Skin epidermis (tissue), 12 donors: Measurements from ENCODE around the gene SEC14L6.

Experiments
- H3K27ac ChIP-seq, 21 experiments: fragments of 200-600 bp; sonication (generic) in 11 of 21; one replicate each; pipeline ENCODE4 v1.5.0; 2020; ENCODE audit warnings: mild to moderate bottlenecking in 3 of 21, inconsistent platforms in 2 of 21, moderate library complexity in 2 of 21
- H3K4me3 ChIP-seq, 7 experiments: fragments of 200-600 bp; sonication (generic) in 2 of 7; one replicate each; pipeline ENCODE4 v1.5.0; 2020; ENCODE audit warnings: inconsistent platforms in 2 of 7, mild to moderate bottlenecking in 2 of 7, moderate library complexity in 1 of 7

Gene SEC14L6

DNA sequence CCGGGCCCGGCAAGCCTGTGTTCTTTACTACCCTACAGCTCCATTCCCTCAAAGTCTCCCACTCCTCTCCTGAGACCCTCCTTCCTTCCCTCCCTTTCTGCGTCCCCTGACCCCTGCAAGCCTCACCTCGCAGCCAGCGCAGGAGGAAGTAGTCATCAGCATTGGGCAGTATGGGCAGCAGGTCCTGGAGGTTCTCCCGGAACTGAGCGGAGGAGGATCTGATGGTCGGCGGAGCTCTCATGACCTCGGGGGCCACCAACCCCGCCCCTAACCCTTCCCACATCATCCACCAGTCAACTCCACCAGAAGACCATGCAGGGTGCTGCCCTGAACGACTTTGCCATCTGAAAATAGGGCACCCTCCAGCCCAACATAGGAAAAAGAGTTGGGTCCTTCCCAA lies 43.0 kb downstream of the SEC14L6 start:
- Histone ChIP-seq H3K4me3 (no peak overlapping the region), H3K27ac (no peak overlapping the region)

DNA sequence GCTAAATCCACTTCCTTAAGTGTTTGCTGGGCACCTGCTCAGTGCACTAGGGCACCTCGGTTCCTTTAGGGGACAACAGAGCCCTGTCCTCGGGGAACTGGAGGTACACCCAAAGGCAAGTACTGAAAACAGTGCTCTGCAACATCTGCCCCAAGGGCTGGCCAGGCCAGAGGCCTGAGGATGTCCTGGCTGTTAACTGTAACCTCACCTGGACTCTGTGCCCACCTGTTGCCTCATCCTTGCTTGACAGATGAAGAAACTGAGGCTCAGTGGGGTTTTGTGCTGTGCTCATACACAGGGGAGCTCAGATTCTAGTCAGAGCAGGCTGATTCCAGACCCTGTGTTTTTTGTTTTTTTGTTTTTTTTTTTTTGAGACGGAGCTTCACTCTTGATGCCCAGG lies 43.6 kb downstream of the SEC14L6 start:
- no peak overlapping the region for H3K27ac ChIP-seq
- no peak overlapping the region for H3K4me3 ChIP-seq

DNA sequence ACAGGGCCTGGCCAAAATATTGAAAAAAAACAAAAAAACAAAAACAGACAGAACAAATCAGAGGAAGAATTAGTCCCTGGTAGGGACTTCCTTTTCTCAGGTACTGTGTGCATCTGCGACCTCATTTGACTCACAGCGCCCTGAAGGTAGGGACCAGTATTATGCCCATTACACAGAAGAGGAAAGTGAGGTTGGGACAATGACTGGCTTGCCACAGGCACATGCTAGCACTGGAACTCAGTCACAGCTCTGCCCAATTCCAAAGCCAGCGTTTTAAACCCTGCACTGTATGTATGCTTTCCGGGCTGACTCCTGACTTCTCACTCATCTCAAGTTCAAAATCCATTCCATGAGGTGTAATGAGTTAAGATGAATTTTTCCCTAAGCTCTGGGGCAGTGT lies 44.4 kb downstream of the SEC14L6 start:
- H3K27ac ChIP-seq = no peak overlapping the region
- no peak overlapping the region for H3K4me3 ChIP-seq

DNA sequence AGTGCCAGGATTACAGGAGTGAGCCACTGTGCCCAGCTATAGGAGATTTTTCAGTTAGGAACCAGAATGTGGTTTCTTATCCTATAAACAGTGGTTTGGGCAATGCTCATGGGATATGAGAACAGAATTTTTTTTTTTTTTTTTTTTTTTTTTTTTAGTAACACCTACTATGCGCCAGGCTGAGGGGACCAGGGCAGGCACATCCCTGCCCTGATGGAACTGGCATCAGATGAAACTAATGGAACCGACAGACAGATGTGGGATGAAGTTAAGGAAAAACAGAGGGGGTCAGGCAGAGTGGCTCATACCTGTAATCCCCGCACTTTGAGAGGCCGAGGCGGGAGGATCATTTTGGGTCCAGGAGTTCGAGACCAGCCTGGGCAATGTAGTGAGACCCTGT lies 45.9 kb downstream of the SEC14L6 start:
- Histone ChIP-seq H3K4me3 (no peak overlapping the region), H3K27ac (no peak overlapping the region)

DNA sequence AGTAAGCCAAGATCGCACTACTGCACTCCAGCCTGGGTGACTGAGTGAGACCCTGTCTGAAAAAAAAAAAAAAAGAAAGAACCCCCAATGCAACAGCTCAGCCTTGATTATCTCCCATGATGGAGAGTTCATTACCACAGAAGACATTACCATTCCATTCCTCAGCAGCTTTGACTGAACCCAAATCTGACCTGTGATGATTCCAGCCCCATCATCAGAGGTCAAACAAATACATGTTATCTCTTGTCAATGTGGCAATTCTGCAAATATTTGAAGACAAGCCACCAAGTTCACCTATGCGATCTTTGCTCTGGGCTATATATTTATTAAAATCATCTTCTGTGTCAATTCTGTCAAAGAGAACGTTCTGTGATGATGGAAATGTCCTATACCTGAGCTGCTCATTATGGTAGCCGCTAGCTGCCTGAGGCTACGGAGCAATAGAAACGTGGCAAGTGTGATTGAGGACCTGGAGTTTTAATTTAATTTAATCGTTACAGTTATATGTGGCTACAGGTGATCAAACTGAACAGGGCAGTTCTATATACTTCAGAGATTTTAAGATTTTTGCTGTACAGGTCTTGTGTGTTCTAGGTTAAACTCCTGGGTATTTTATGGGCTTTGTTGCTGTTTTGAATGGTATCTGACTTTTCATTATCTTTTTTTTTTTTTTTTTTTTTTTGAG lies 48.9 kb downstream of the SEC14L6 start:
- Histone ChIP-seq H3K27ac (no peak overlapping the region), H3K4me3 (no peak overlapping the region)

DNA sequence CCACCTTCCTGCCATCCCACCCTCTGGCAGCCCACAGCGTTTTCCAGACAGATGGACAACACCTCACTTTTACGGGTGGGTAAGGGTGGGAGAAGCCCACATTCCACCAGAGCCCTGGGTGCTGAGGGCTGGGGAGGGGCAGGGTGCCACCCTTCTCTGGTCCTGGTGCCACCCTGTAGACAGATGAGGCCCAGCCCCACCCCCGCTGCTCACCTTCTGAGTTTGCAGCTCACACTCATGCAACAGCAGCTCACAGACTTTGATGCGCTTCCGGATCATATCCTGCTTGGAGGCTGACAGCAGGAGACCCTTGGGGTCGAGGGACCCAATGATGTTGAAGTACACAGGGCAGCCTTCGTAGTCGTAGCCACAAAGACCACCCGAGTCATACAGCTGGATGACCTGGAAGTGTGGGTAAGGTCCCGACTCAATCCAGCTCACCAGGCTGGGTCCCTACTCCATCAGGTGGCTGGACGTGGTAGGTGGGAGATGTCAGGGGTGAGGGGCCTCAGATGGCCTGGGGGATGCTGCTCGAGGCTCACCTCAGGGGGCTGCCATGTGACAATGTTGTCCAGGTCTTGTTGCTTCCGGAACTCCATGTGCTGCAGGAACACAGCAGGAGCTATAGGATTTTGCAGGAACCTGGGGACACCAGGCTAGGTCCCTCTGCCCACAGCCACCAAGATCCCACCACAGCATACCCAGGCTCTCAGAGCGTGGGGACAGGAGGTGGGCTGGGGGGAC lies 51.3 kb downstream of the SEC14L6 start:
- Histone ChIP-seq H3K27ac (no peak overlapping the region), H3K4me3 (no peak overlapping the region)

DNA sequence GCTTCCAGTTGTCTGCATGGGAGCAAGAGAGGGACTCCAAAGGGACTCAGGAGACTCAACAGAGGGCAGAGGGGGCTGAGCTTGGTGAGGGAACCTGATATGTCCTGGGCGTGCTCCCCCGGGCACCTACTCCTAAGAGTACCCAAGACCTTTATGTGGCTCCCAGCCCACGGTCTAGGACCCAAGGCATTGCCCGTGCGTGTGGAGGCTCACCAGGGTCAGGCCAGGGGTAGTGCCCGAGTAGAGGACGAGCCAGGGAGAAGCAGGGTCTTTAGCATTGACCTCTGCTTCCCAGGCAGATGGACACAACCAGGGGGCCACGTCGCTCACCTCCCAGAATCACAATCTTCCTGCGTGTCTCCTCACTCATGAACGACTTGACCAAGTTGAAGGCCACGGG lies 54.4 kb downstream of the SEC14L6 start:
- no peak overlapping the region for H3K27ac ChIP-seq
- no peak overlapping the region for H3K4me3 ChIP-seq

DNA sequence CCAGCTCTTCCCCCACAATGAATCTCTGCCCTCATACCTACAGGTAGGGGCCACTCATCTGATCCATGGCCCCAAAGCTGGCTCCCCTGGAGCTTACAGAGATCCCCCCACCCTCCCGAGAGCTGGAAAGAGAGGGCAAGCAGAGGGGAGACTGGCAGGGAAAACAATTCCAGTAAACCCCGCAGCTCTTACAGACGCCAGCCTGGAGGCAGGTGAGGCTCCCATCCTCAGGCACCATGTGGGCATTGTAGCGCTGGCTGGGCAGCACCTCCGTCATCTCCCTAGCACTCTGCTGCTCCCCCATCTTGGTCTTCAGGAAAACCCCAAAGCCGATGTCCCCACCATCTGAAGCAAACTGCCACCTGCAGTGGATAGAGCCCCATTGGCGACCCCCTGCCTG lies 55.2 kb downstream of the SEC14L6 start:
- Histone ChIP-seq H3K4me3 (no peak overlapping the region), H3K27ac (no peak overlapping the region)

DNA sequence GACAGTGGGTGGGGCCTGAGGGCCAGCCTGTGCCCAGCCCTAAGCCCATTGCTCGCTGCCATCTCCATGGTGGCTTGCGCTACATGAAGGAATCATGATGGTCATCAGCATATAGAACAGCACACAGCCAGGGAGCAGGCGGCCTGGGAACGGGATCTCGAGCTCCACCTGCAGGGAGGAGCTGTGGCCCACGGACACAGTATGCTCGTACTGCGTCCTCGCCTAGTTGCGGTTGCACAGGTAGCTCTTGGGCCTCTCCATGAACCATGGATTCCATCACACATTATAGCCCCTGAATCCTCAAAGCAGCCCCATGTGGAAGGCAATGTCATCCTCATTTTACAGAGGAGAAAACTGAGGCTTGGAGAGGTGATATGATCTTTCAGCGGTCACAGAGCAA lies 56.1 kb downstream of the SEC14L6 start:
- H3K27ac ChIP-seq = no peak overlapping the region
- no peak overlapping the region for H3K4me3 ChIP-seq

DNA sequence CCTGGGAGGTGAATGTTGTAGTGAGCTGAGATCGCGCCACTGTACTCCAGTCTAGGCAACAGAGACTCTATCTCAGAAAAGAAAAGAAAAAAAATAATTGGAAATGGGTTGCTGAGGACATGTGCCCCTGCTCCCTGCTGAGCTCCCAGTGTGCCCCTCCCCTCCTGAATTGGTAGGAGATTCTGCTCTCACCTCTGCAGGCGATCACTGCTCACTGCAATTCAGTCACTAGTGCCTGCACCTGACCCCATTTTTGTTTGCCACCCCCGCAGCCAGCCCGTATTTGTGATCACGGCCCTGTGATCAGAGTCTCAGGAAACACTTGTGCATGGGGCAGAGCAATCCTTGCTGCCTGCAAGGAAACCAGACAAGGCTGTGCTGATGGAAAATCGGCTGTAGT lies 58.4 kb downstream of the SEC14L6 start:
- Histone ChIP-seq H3K27ac (no peak overlapping the region), H3K4me3 (no peak overlapping the region)

DNA sequence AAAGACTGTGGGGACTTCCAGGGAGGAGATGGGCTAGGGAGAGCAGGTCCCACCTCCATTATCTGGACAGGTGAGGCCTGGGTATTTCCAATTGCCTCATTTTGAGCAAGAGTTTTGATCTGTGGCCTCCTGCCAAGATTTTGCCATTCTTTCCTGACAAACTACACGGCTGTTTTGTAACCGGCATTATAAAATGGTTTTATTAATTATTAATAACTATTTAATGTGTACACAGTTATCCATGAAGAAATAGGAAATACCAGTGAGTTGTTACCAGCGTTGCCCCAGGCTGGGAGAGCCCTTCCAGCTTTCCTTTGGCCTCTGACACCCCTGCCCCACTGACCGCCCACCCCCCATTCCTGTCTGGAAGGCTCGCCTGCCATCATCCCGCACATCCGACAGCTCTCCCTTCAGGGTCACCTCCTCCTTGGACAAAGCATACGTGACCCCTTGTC lies 59.9 kb downstream of the SEC14L6 start:
- no peak overlapping the region for H3K27ac ChIP-seq
- no peak overlapping the region for H3K4me3 ChIP-seq

DNA sequence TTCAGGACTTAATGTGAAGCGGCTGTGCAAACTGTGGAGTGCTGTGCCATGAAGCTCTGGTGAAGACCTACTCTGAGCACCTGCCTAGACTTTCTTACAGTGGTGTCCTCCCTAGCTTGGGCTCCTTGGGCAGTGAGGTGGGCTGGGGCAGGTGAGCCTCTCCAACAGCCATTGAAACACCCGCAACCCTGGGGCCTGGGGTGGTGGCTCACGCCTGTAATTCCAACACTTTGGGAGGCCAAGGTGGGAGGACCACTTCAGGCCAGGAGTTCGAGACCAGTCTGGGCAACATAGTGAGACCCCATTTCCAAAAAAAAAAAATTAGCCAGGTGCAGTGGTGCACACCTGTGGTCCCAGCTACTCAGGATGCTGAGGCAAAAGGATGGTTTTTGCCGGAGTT lies 60.4 kb downstream of the SEC14L6 start:
- H3K27ac ChIP-seq = no peak overlapping the region
- no peak overlapping the region for H3K4me3 ChIP-seq

DNA sequence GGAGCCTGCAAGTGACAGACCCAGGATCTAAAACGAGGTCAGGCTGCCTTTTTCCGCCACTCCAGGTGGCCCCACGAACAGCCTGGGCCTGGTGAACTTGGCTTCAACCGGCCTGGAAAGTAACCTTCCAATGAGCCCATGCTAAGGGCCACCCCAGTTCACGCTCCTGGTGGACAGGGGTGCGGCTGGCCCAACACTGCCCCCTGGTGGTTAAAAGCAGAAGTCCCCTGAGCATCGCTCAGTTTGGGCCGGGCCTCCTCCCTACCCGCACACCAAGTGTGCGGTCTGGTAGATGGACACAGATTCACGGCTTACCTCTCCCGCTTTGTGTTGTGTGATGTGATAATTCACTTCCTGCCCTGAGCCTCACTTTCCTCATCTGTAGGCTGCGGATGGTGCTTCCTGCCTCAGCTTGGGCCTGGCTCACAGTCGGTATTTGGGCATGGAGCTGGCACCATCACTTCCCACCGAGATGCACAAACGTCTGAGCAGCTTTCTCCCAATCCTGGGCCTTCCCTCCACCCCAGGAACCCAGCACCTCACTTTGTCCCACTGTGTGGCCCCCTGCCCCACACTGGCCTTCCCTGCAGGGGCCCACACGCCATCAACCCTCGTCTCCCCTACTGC lies 61.1 kb downstream of the SEC14L6 start:
- H3K4me3 ChIP-seq = no peak overlapping the region

DNA sequence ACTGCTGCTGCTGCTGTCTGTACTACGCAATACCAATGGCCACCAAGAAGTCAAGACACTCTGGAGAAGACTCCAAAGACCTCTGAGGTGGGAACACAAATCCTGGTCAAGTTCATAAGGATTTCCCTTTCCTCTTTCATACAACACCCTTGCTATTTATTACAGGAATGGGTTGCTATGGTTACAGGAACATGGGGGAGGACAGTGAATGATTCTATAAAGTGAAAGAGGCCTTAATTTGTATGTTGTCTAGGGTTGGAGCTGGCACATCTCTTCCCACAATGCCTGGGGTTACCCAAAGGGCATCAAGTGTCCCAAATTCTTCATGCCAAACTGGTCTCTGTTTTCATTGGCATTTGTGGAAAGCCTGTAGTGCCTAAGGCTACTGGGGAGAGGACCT lies 63.4 kb downstream of the SEC14L6 start:
- no peak overlapping the region for H3K27ac ChIP-seq
- no peak overlapping the region for H3K4me3 ChIP-seq

More for the DNA sequence above, 61.1 kb downstream of the SEC14L6 start:
- H3K27ac ChIP-seq = no peak overlapping the region

DNA sequence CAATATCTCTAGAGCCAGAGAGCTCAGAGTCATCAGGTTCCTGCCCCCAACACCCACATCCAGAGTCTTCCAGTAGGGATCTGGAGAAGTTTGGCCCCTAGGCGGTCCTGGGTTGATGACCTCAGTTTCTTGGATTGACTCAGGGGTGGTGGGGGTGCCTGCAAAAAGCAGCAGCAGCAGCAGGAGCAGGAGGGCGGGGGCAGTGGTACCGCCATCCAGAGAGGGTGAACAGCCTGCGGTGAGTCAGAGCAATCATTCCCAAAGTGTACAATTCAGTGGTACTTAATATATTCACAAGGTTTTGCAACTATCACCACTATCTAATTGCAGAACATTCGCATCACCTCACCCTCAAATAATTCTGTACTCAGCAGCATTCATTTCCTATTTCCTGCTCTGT lies 64.8 kb downstream of the SEC14L6 start:
- Histone ChIP-seq H3K27ac (no peak overlapping the region), H3K4me3 (no peak overlapping the region)

DNA sequence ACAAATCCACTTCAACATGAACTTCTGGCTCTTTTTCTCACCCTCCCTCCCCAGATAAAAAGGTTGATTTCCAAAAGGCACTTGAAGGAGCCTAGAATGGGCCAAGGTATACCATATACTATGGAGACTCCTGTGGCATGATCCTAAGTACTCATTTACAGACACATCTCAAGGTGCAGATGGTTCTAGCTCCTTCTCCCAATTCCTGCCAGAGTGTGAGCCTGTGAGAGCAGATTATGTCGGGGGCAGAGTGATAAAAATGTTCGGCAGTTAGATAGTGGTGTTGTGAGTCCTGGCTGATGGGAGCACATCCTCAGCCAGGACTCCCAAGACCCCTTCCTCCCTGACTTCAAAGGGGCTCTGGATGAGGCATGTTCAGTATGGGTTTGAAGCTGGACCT lies 66.6 kb downstream of the SEC14L6 start:
- Histone ChIP-seq H3K27ac (no peak overlapping the region), H3K4me3 (no peak overlapping the region)

DNA sequence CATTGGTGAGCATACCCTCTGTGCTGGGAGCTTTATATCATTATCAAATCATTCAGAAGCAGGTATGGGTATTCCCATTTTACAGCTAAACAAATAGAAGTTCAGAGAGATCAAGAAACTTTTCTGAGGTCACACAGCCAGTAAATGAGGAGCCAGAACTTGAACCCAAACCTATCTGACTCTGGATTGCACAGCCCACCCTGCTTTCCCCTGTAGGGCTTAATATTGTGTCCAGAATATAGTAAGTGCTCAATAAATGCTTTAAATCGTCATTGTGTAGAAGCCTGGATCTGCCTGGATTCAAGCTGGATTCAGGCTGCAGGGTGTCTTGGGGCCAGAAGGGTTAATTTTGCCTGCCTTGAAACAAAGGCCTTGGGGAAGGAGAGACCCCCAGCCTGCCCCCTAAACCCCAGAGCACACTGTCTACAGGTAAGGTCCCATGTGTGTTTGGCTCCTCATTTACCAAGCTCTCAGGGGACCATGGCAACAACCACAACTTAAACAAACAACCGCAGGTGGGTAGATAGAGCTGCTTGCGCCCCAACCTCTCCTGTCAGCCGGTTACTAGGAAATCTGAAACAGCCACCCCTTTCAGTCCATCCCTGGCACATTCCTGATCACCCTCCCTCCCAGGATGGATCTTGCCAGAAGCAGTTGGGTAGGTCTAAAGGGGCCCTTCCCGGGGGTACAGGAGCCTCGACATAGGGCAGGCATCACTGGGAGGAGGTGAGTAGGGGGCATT lies 71.7 kb downstream of the SEC14L6 start:
- no peak overlapping the region for H3K4me3 ChIP-seq
- H3K27ac ChIP-seq = no peak overlapping the region

DNA sequence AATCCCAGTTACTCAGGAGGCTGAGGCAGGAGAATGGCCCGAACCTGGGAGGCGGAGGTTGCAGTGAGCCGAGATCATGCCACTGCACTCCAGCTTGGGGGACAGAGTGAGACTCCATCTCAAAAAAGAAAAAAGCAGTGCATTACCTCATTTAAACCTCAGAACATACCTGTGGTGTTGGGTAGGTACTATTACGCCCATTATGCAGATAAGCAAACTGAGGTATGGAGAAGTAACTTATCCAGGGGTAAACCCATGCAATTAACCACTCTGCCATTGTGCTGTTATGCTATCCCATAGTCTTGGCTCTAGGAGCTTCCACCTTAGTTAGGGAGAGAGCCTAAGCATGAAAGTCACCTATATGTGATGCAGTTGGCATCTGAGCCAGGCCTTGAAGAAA lies 72.4 kb downstream of the SEC14L6 start:
- Histone ChIP-seq H3K27ac (no peak overlapping the region), H3K4me3 (no peak overlapping the region)

DNA sequence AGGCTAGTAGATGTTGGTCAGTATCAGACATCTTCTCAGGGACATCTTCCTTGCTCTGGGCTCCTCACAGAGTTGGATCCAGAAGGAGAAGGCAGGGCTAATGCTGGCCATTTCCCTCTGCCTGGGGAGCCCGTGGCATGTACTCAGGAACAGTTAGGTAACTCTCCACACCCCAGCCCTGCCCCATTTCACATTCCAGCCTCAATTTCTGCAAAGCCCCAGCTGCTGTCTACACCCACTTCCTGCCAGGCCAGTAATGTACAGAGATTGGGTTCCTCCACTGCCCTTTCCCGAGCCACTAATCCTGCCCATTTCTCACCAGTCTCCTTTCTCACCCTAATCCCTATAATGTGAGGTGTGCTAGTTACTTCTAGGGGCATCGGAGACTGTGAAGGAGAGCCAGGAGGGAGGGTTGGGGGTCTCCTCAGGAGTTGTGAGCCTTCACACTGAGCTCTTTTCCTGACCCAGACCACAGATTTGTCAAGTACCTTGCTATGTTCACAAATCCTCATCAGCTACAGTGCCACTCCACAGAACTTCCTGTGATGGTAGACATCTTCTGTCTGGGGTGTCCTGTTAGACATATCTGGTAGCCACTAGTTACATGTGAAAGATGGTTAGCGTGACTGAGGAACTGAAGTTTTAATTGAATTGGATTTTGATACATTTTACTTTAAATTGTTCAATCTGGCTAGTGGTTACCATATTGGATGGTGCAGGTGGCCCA lies 73.4 kb downstream of the SEC14L6 start:
- Histone ChIP-seq H3K27ac (no peak overlapping the region), H3K4me3 (no peak overlapping the region)
